OCI-LY3 (cell line): ENCODE results near the gene HBD.

Experiments
- EZH2phosphoT487 ChIP-seq: fragments of 200-600 bp; shearing (Covaris generic); IDR thresholded peaks from 2 replicates; pipeline ENCODE4 v1.6.1; 2018; ENCODE audit warnings: antibody characterized with exemption, mixed run types, low read depth
- TF ChIP-seq, protein P1 (sequence below): fragments of 200-600, 300-600 bp; sonication (generic); IDR thresholded peaks from 2 replicates; pipeline ENCODE4 v1.5.1; 2014; ENCODE audit warnings: antibody characterized with exemption, low read length, low read depth

DNA sequence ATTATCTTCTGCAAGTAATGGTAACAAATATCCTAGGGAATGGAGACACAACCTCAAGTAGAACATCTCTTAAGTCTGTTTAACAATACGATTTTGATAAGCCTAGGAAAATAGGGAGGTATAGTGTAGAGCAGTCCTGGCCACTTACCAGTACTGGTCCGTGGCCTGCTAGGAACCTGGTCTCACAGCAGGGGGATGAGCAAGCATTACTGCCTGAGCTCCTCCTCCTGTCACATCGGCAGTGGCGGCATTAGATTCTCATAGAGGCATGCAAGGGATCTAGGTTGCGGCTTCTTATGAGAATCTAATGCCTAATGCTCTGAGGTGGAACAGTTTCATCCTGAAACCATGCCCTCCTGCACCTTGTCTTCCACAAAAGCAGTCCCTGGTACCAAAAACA is 38.2 kb downstream of the HBD start:
- TF ChIP-seq, protein P1, sequence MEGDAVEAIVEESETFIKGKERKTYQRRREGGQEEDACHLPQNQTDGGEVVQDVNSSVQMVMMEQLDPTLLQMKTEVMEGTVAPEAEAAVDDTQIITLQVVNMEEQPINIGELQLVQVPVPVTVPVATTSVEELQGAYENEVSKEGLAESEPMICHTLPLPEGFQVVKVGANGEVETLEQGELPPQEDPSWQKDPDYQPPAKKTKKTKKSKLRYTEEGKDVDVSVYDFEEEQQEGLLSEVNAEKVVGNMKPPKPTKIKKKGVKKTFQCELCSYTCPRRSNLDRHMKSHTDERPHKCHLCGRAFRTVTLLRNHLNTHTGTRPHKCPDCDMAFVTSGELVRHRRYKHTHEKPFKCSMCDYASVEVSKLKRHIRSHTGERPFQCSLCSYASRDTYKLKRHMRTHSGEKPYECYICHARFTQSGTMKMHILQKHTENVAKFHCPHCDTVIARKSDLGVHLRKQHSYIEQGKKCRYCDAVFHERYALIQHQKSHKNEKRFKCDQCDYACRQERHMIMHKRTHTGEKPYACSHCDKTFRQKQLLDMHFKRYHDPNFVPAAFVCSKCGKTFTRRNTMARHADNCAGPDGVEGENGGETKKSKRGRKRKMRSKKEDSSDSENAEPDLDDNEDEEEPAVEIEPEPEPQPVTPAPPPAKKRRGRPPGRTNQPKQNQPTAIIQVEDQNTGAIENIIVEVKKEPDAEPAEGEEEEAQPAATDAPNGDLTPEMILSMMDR: no peak
- TF ChIP-seq EZH2phosphoT487: no peak
